ENCODE results near the gene PLD1.
A peak's percentile ranks its signal among the peaks of the same experiment; 100 is the strongest.
"Not testable (repeated sequence)": the region's sequence is repeated elsewhere in the genome, so short reads cannot be mapped to it uniquely, and the experiment has no call there.

PLD1 gene

DNA sequence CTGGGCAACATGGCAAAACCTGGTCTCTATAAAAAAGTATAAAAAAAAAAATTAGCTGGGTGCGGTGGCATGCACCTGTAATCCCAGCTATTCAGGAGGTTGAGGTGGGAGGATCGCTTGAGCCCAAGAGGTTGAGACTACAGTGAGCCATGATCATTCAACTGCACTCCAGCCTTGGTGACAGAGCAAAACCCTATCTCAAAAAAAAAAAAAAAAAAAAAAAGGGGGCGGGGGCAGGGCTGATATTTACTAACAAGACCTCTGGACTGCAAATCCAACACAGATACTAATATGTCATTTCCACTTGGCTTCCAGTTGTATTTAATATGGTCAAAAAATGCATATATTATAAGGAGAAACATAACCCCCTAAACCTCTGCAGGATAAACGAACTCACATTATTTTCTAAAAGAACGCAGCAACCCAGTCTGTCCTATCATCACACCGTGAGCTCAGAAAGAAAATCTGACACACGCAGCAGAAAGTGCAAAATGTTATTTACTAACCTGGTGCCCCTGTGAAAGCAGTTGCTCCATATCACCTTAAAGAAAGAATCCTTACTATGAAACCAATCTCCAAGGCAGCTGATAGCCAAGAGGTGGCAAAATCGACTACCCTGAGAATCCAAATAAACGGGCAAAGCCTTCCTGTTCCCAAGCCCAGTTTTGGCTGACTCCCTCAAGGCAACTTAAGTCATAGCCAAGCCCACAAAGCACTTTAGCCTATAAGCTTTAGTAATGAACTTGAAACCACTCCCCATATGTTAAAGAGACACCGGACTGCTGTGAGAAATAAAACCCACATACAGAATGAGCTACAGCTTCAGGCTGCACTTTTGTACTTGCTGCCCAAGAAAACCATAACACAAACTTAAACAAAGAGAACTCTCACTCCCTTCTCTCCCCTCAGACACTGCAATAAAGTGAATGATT lies 39.3 kb downstream of the PLD1 start:
- peak; percentile 81 for DNase-seq

DNA sequence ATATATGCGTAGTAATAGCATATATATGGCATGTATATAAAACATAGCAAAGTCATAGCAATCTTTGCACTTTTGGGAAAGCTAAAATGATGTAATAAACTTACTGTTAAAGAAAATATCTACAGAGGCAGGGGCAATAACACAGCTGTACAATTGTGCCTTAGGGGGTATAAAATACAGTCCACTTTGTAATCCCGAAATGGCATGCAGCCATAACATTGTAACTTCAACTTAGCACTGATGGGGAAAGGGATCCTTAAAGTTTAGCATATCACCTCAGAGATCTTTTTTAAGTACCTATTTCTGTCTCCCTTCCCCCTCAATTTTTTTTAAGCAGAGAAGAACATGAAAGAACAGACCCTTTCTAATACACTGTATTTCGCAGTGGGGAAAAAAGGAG lies 40.8 kb downstream of the PLD1 start:
- no peak for DNase-seq

DNA sequence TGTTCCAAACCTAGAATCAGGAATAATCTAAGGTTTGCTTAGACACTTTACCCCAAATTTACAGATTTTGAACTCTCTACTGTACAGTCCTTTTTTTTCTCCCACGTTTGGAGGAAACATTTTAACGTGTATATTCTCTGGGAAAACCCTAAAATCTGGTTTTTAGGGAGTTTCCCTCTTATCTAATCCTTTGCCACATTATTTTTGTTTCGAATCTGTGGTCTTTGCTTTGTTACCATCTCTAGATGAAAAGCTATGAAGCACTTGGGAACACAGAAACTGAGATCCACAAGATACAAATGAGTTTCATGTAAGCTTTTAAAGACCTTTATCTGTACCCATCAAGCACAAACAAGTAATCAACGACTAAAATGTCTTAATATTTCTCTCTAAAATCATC lies 41.3 kb downstream of the PLD1 start:
- no peak for DNase-seq

DNA sequence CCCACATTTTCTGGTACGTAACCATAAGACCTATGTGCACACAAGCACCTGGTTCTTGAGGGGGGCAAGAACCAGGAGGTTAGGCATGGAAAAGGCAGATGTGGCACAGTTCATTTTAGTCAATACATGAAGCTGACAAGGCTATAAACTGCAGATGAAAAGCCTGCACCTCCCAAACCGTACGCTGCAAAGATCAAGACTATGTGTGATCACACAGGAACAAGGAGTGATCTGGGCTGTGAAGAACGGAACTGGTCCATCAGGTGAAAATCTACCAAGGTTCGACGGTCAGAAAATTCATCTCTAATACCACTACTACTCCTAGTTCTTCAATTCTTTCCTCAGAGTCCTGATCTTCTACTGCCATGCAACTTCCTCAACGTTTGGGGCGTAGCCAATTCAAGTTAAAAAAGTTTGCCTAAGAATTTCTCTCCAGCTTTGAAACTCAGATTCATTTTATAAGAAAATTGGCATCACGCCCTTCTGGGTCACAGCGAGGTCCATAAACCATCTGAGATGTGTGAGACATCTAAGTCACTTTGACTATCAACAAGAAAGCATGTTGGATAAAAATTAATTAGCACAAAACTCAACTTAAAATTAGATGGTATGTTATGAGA lies 41.9 kb downstream of the PLD1 start:
- DNase-seq = no peak

DNA sequence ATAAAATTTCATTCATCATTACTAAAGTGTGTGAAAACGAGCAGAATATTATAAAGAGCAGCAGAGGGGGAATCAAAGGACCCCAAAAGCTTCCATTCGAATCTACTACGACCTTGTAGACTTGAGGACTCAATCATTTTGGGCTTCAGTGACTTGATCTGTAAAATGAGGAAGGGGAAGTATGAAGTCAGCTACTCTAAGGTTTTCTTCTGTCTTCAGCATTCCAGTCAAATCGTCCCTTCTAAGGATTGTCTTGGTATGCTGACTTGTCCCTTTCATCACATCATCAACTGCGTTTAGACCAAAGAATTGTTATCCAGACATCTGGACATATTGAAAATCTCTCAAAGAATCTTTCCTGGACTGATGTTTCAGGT lies 44.8 kb downstream of the PLD1 start:
- DNase-seq = no peak

DNA sequence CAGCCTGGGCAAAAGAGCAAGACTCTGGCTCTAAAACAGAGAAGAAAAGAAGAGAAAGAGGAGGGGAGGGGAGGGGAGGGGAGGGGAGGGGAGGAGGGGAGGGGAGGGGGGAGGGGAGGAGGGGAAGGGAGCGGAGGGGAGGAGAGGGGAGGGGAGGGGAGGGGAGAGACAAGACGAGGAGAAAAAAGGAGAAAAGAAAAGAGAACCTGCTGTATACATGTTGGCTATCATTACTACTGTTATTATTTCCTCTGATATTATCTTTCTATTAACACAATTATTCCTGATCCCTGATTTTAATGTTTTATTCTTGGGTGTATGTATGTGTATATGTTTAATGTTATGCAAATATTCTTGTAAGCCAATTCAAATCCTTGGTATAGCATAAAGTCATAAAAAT lies 46.9 kb downstream of the PLD1 start:
- no peak for DNase-seq

DNA sequence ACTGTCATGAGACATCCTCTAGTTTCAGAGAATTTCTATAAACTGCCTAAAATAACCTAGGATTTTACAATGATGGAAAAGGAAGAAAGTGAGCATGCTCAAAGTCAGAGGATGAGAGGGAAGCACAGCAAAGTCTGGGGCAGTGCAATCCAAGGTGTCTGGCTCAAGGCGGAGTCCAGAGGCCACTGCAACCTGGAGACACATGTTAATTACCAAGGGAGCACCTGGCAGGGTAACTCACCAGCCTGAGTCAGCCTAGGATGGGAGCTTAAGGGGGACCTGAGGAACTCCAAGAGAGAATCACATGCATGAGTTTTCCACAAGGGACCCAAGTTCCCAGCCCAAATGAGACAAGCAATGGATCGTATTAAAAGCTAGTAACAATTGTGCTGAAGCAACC lies 49.8 kb downstream of the PLD1 start:
- DNase-seq = no peak

DNA sequence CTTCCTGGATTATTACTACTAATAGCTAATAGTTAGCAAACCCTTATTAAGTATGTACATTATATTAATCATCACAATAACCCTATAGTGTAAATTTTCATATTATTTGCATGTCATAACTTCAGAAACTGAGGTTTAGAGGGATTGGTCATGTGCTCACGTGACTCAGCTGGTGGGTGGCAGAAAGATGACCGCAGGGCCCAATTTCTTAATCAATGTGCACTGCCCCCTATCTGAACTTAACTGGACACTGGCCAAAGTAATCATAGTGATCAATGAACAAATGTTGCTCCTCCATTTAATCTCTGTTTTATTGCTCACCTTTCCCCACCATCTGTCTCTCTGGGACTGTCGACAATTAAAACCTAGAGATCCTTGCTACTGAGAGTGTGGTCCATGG lies 52.2 kb downstream of the PLD1 start:
- no peak for DNase-seq

DNA sequence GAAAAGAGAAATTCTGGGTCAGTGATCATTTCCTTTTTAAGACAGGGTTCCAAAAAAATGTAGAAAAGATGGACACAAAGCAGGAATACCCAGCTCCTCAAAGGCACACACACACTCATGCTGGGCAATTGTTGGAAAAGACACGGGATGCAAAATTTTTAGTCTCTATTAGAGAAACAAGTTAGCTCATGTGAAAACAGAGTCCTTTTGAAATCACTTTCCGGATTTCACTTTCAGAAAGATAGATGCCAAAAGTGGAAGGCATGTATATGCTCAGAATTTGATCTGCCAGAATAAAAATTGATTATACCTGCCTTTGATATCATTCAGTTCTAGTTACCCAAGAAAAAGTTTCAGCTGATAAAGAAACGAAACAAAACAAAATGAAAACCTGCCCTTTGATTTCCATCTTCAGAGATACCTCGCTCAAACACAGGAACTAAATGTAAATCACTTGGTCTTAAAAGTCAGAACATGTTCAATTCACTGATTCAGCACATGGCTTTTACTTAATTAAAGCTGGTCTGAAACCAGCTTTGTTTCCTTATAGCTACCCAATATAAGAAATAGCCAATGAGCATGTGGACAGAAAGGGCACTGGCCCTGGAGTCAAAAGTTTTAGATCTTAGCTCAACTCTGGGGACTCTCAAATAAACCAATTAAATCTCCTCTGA lies 52.8 kb downstream of the PLD1 start:
- DNase-seq = no peak

DNA sequence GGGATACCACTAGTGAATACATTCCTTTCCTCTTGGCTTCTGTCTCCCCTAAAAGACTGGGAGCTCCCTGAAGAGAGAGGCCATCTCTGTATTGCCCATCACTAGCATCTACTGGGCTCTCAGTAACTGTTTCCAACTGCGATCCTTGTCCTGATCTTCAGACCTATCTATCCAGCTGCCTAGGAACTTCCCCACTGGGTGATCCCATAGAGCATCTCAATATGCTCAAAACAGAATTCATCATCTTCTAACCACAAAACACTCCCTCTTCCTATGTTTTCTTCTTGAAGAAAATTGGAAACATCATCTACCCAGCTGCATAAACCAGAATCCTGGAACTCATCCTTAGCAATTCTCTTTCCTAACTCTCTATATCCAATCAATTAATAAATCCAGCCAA lies 54.6 kb downstream of the PLD1 start:
- DNase-seq = no peak

DNA sequence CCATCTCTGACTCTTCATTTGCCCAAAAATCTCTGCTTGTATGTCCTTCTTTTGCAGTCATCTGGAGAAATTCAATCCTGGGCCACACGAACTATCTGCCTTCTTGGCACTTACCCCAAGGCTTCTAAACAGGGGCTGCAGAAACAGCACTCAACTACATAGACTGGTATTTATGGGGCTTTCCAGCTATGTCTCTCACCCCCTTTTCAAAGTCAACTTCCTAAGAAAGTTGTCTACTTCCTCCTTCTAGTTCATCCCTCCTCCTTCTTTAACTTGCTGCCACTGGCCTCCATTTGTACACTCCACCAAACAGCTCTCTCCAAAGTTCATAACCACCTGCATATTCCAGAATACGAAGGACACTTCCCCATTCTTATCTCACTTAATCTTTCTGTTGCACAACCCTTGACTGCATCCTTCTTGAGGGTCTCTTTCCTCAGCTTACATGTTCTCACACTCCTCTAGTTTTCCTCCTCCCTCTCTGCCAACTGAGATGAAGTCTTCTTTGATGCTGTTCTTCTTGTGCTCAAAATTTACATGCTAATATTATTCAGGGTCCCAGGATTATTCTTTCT lies 55.2 kb downstream of the PLD1 start:
- no peak for DNase-seq

DNA sequence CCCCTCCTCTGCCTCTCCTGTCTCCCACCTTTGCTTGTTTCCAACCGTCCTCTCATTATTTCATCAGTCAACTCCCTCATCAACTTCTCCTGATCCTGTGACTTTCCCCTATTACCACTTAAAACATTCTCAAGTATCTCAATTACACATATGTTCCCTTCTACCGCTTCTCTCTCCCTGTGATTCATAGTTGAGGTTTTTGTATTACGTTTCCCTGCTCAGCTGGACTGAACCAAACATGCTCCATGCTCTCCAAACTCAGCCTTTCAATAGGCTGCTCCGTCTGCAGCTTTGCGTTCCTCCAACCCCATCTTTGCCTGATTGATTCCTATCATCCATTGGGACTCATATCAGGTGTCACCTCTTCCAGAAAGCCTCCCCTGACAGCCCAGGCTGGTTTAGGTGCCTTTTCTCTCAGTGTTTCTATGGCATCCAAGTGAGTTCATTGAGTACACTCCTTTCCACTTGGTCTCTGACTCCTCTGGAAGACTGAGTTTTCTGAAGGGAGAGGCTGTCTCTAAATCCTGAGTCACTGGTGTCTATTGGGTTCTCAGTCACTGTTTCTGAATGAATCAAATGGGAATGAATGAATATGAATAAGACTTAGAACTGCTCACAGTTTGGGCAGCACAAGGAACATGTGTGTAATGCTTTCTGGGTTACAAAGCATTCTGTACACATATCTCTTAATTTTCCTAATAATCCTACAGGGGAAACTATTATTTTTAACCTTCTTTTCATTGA lies 56.4 kb downstream of the PLD1 start:
- no peak for DNase-seq

DNA sequence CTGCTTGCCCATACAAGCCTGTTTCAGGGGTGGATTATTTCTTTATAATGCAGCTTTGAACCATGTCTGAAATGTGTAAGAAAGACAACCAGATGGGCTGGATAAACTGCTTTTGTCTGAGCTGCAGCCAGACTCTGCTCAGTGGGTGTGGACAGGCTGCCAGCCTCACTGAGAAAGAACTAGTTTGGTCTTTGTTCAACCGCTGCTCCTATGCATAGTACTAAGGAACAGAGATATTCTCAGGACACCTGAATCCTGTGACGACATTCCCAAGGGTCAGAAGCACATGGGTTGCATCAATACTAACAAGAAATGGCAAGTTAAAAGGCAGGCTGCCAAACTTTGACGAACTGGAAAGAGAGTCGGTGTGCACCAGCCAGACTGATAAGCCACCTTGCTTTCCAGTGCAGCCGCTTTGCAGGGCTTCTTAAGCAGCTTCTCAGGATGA lies 57.2 kb downstream of the PLD1 start:
- no peak for DNase-seq

DNA sequence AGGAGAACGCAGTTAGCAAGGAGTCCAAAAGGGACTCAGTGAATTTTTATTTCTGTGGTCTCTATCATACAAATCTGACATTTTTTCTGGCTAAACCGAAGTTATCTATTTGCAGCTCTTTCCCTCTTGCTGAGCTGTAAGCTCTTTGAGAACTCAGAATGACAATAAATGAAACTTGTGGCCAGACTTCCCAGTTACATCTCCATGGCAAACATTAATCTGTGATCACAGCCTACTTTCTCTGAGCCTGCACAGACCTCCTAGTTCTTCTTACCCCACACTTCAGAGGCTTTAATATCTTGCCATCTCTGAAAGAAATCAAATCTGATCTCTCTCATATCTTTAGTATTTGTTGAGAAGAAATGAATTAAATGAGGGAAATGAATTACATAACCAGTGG lies 58.0 kb downstream of the PLD1 start:
- no peak for DNase-seq

DNA sequence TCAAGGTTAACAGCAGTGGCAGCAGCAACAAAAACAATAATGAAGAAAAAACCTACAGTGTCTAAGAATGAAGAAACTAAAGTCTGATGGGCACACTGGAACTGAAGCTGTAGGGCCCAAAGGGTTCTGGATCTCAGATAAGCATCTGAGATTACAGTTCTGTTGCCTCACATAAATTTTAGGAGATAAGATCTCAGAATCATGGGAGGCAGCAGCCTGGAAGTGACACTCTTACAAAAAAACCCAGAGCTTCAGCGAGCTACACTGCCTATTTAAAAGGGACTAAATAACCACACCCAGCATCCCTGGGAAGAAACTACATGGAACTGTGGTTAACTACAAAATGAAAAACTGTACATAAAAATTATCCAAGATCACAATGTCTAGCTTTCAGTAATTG lies 61.2 kb downstream of the PLD1 start:
- DNase-seq = no peak

DNA sequence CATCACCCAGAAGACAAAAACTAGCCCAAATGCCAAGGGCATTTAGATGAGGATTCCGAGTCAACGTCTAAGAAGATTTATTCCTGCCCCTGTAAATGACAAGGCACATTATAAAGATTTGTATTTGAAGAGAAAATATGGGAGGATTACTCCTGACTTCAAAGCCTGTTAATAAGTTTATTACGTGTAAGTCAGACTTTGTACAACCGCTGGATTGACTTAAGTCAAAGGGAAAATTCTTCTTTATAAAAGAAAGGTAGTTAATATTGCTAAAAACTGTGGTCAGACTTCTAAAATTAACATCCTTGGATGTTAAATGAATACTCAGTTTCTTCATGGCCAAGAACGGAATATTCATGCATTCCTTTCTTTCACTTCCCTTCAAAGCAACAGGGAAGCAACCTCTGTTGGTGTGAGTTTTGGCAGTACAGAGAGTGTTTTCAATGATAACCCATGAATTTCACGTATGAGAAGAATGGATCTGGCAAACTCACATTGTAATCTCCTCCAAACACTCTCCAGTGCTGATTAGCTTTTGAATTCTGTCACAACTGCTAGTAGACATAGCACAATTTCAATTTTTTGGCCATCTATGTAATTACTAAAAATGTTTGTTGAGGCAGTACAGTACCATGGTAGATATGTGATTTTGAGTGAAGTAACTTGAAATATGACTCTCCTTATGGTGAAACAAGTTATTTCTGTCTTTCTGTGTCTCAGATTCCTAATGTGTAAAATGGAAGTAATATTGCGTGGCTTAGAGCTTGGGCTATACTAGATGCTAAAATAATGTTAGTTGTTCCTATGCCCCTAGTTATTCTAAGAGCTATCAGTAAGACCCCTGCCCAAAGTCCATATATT lies 62.0 kb downstream of the PLD1 start:
- no peak for DNase-seq

DNA sequence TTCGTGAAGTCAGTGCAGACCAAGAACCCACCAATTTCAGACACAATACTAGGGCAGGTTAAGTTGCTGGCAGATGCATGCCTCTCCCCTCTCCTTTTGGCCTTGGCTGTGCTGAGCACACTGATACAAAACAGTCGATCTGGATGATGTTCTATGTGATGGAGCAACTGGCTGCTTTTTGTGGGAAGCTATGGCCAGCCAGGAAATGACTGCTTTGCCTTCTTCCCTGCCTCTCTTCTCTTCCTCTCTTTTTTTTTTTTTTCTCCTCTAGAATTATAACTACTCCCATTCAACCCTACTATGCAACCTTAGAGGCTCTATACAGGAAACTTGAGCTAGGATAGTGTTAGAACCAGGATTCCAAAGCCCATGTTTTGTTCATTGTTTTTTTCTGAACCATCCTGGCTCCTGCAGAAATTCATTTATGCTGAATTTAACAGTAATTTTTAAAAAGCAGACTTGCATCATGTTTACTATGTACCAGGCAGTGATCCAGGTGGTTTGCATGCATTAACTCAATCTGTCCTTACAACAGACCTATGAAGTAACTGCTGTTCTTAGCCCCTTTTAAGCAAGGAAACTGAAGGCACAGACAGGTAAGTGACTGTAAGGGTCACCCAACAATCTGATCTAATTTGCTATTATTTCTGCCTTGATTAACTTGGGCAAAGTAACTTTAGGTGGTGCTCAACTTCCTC lies 62.9 kb downstream of the PLD1 start:
- no peak for DNase-seq

DNA sequence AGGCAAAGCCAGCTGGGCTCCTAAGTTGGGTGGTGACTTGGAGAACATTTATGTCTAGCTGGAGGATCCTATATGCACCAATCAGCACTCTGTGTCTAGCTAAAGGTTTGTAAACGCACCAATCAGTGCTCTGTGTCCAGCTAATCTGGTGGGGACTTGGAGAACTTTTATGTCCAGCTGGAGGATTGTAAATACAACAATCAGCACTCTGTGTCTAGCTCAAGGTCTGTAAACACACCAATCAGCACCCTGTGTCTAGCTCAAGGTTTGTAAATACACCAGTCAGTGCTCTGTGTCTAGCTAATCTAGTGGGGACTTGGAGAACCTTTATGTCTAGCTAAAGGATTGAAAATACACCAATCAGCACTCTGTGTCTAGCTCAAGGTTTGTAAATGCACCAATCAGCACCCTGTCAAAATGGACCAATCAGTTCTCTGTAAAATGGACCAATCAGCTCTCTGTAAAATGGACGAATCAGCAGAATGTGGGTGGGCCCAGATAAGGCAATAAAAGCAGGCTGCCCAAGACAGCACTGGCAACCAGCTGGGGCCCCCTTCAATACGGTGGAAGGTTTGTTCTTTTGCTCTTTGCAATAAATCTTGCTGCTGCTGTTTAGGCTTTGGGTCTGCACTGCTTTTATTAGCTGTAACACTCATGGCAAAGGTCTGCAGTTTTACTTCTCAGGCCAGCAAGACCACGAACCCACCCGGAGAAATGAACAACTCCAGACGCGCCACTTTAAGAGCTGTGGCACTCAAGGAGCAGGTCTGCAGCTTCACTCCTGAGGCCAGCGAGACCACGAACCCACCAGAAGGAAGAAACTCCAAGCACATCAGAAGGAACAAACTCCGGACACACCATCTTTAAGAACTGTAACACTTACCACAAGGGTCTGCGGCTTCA lies 63.7 kb downstream of the PLD1 start:
- not testable (repeated sequence) for DNase-seq

DNA sequence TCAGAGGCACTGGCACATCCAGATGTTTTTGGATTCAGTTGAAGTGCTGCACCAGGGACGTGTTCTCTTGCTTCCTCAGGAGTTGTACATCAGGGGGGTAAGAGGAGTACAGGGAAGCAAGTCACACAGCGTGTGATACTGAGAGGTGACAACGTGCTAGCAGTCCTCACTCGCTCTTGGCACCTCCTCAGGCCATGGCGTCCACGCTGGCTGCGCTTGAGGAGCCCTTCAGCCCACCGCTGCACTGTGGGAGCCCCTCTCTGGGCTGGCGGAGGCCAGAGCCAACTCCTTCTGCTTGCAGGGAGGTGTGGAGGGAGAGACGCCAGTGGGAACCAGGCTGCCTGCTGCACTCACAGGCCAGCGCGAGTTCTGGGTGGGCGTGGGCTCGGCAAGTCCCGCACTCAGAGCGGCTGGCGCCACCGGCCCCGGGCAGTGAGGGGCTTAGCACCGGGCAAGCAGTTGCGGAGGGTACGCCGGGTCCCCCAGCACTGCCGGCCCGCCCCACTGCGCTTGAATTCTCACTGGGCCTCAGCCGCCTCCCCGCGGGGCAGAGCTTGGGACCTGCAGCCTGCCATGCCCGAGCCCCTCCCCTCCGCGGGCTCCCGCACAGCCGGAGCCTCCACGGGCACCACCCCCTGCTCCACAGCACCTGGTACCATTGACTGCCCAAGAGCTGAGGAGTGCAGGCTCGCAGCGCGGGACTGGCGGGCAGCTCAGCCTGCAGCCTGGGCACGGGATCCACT lies 64.5 kb downstream of the PLD1 start:
- no peak for DNase-seq
